ENCODE measurements around the gene TPRA1. TPM values are rescaled to one million over a fixed set of nuclear protein-coding genes. Genes with fewer than 3 reads are reported as not detected.
A peak's percentile ranks its signal among the peaks of the same experiment; 100 is the strongest.

Gene TPRA1
- total RNA-seq, 1 donor from 2014 or later, result 24.6 TPM

GRCh38 chr3:127628426-127628787, 37.9 kb upstream of the TPRA1 start:
- DNase-seq (ENCODE audit: low read depth) (no peak), FAIRE-seq (no peak)
- Histone ChIP-seq H3K27me3 (ENCODE audit: insufficient read depth, low read length) (peaks cover 34% of the 10 kb centered on the region), H3K9me3 (ENCODE audit: insufficient read depth, low read depth, low read length) (no peaks in the 10 kb centered on the region), H4K20me1 (ENCODE audit: insufficient read depth, low read length) (no peaks in the 10 kb centered on the region), H3K9ac (ENCODE audit: low read length) (no peak overlapping the region), H3K36me3 (ENCODE audit: insufficient read depth, low read length) (no peaks in the 10 kb centered on the region), H2AFZ (ENCODE audit: low read depth, low read length) (peak overlapping the region; percentile 28), H3K79me2 (ENCODE audit: insufficient read depth, low read length) (no peaks in the 10 kb centered on the region), H3K4me1 (ENCODE audit: insufficient read depth, low read length) (peaks cover 9% of the 10 kb centered on the region), H3K27ac (ENCODE audit: low read depth, low read length) (no peak overlapping the region), H3K4me2 (ENCODE audit: low read length) (peak overlapping the region; percentile 91), H3K4me3 (ENCODE audit: insufficient read depth, low read depth, low read length) (no peak overlapping the region)
- H3K36me3 Mint-ChIP-seq (ENCODE audit: low read depth, unreplicated experiment), result peaks cover 6% of the 10 kb centered on the region
- peaks cover 50% of the 10 kb centered on the region for H3K27me3 Mint-ChIP-seq (ENCODE audit: low read depth, unreplicated experiment)
- TF ChIP-seq, protein P1, sequence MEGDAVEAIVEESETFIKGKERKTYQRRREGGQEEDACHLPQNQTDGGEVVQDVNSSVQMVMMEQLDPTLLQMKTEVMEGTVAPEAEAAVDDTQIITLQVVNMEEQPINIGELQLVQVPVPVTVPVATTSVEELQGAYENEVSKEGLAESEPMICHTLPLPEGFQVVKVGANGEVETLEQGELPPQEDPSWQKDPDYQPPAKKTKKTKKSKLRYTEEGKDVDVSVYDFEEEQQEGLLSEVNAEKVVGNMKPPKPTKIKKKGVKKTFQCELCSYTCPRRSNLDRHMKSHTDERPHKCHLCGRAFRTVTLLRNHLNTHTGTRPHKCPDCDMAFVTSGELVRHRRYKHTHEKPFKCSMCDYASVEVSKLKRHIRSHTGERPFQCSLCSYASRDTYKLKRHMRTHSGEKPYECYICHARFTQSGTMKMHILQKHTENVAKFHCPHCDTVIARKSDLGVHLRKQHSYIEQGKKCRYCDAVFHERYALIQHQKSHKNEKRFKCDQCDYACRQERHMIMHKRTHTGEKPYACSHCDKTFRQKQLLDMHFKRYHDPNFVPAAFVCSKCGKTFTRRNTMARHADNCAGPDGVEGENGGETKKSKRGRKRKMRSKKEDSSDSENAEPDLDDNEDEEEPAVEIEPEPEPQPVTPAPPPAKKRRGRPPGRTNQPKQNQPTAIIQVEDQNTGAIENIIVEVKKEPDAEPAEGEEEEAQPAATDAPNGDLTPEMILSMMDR (IDR thresholded peaks at IDR 0.05; ENCODE audit: insufficient read depth, low read depth, low read length), result no peak
- TF ChIP-seq EZH2 (IDR thresholded peaks at IDR 0.05; ENCODE audit: insufficient read depth, low read length), result no peak
- H3K27ac Mint-ChIP-seq (ENCODE audit: unreplicated experiment), result peak overlapping the region; percentile 41
- H3K4me1 Mint-ChIP-seq (ENCODE audit: low read depth, unreplicated experiment), result peaks cover 5% of the 10 kb centered on the region
- H3K9me3 Mint-ChIP-seq (ENCODE audit: unreplicated experiment), result peaks cover 2% of the 10 kb centered on the region
- peak overlapping the region; percentile 87 for H3K4me3 Mint-ChIP-seq (ENCODE audit: unreplicated experiment)

GRCh38 chr3:127625821-127626220, 35.3 kb upstream of the TPRA1 start:
- Histone ChIP-seq H4K20me1 (ENCODE audit: insufficient read depth, low read length) (no peaks in the 10 kb centered on the region), H3K9ac (ENCODE audit: low read length) (no peak overlapping the region), H3K9me3 (ENCODE audit: insufficient read depth, low read depth, low read length) (no peaks in the 10 kb centered on the region), H3K27ac (ENCODE audit: low read depth, low read length) (no peak overlapping the region), H3K79me2 (ENCODE audit: insufficient read depth, low read length) (no peaks in the 10 kb centered on the region), H3K4me1 (ENCODE audit: insufficient read depth, low read length) (peaks cover 9% of the 10 kb centered on the region), H3K4me3 (ENCODE audit: insufficient read depth, low read depth, low read length) (no peak overlapping the region), H3K4me2 (ENCODE audit: low read length) (no peak overlapping the region), H2AFZ (ENCODE audit: low read depth, low read length) (no peak overlapping the region), H3K36me3 (ENCODE audit: insufficient read depth, low read length) (peaks cover 12% of the 10 kb centered on the region), H3K27me3 (ENCODE audit: insufficient read depth, low read length) (peaks cover 29% of the 10 kb centered on the region)
- H3K36me3 Mint-ChIP-seq (ENCODE audit: low read depth, unreplicated experiment), result peaks cover 12% of the 10 kb centered on the region
- no peak overlapping the region for H3K27ac Mint-ChIP-seq (ENCODE audit: unreplicated experiment)
- H3K9me3 Mint-ChIP-seq (ENCODE audit: unreplicated experiment), result peaks cover 2% of the 10 kb centered on the region
- TF ChIP-seq EZH2 (IDR thresholded peaks at IDR 0.05; ENCODE audit: insufficient read depth, low read length), result no peak
- H3K4me3 Mint-ChIP-seq (ENCODE audit: unreplicated experiment), result no peak overlapping the region
- peaks cover 44% of the 10 kb centered on the region for H3K27me3 Mint-ChIP-seq (ENCODE audit: low read depth, unreplicated experiment)
- no peak for DNase-seq (ENCODE audit: low read depth)
- FAIRE-seq, result no peak
- H3K4me1 Mint-ChIP-seq (ENCODE audit: low read depth, unreplicated experiment), result peaks cover 5% of the 10 kb centered on the region

GRCh38 chr3:127624063-127624462, 33.5 kb upstream of the TPRA1 start:
- peaks cover 33% of the 10 kb centered on the region for H3K27me3 Mint-ChIP-seq (ENCODE audit: low read depth, unreplicated experiment)
- no peaks in the 10 kb centered on the region for H4K20me1 ChIP-seq (ENCODE audit: insufficient read depth, low read length)
- H3K4me3 Mint-ChIP-seq (ENCODE audit: unreplicated experiment), result no peak overlapping the region

More at GRCh38 chr3:127624063-127624462, 33.5 kb upstream of the TPRA1 start:
- DNase-seq (ENCODE audit: low read depth) (no peak), FAIRE-seq (no peak)
- Histone ChIP-seq H3K27me3 (ENCODE audit: insufficient read depth, low read length) (peaks cover 19% of the 10 kb centered on the region), H3K79me2 (ENCODE audit: insufficient read depth, low read length) (no peaks in the 10 kb centered on the region), H3K36me3 (ENCODE audit: insufficient read depth, low read length) (peaks cover 13% of the 10 kb centered on the region), H3K4me2 (ENCODE audit: low read length) (no peak overlapping the region), H3K4me1 (ENCODE audit: insufficient read depth, low read length) (peaks cover 2% of the 10 kb centered on the region), H3K9ac (ENCODE audit: low read length) (no peak overlapping the region), H3K4me3 (ENCODE audit: insufficient read depth, low read depth, low read length) (no peak overlapping the region), H2AFZ (ENCODE audit: low read depth, low read length) (no peak overlapping the region), H3K27ac (ENCODE audit: low read depth, low read length) (no peak overlapping the region), H3K9me3 (ENCODE audit: insufficient read depth, low read depth, low read length) (no peaks in the 10 kb centered on the region)
- Mint-ChIP-seq H3K4me1 (ENCODE audit: low read depth, unreplicated experiment) (no peaks in the 10 kb centered on the region), H3K36me3 (ENCODE audit: low read depth, unreplicated experiment) (peaks cover 11% of the 10 kb centered on the region), H3K9me3 (ENCODE audit: unreplicated experiment) (no peaks in the 10 kb centered on the region), H3K27ac (ENCODE audit: unreplicated experiment) (no peak overlapping the region)
- TF ChIP-seq EZH2 (IDR thresholded peaks at IDR 0.05; ENCODE audit: insufficient read depth, low read length), result no peak
- TF ChIP-seq, protein P1 (IDR thresholded peaks at IDR 0.05; ENCODE audit: insufficient read depth, low read depth, low read length), result no peak

Measured in astrocyte (in vitro differentiated cells and primary cell).